ENCODE measurements around the gene LGMN.
"Not testable (repeated sequence)": the region's sequence is repeated elsewhere in the genome, so short reads cannot be mapped to it uniquely, and the experiment has no call there.

LGMN gene

GRCh38 chr14:92780444-92781232 lies 32.2 kb upstream of the LGMN start:
- Histone ChIP-seq H3K9ac (ENCODE audit: low read length) (no peak overlapping the region), H4K91ac (ENCODE audit: low read length) (no peak overlapping the region), H2BK15ac (ENCODE audit: low read depth, poor library complexity, severe bottlenecking) (no peak overlapping the region), H4K8ac (ENCODE audit: low read length) (no peak overlapping the region), H2BK5ac (ENCODE audit: low read depth, low read length, poor library complexity, severe bottlenecking) (no peak overlapping the region), H2BK120ac (ENCODE audit: low read depth, low read length) (no peak overlapping the region), H3K9me3 (ENCODE audit: control insufficient read depth, low read length) (no peaks in the 10 kb centered on the region), H3K4ac (ENCODE audit: low read depth in 1 of 2, low read length in 2 of 2) (peak overlapping the region in 1 of 2 experiments; percentile 6), H3K4me1 (ENCODE audit: control insufficient read depth, insufficient read depth, low read depth, low read length) (peaks cover 2% of the 10 kb centered on the region), H3K27ac (ENCODE audit: low read length, poor library complexity, severe bottlenecking) (no peak overlapping the region), H2BK12ac (ENCODE audit: low read length in 2 of 2) (no peak overlapping the region), H3K36me3 (ENCODE audit: control insufficient read depth in 1 of 2, insufficient read depth in 2 of 2, low read depth in 1 of 2, low read length in 2 of 2) (no peaks in the 10 kb centered on the region), H3K4me2 (ENCODE audit: low read length, poor library complexity, severe bottlenecking) (no peak overlapping the region), H3K27me3 (ENCODE audit: control insufficient read depth in 1 of 2, insufficient read depth in 1 of 2, low read length in 2 of 2) (no peaks in the 10 kb centered on the region), H2AK5ac (ENCODE audit: low read length, severe bottlenecking) (no peak overlapping the region), H3K14ac (ENCODE audit: low read length in 2 of 2) (no peak overlapping the region), H3K4me3 (ENCODE audit: insufficient read depth in 1 of 2, low read depth in 1 of 2, low read length in 2 of 2) (no peak overlapping the region), H3K79me1 (replicated peaks; ENCODE audit: low read length, poor library complexity, severe bottlenecking) (no peaks in the 10 kb centered on the region), H2AFZ (ENCODE audit: low read depth, low read length) (no peak overlapping the region), H3K23ac (ENCODE audit: low read length in 2 of 2) (no peak overlapping the region), H3K18ac (ENCODE audit: low read depth in 1 of 2, low read length in 2 of 2) (no peak overlapping the region)
- DNase-seq = no peak
- 78% methylated on average over 4 of the region's 7 CpGs for WGBS

GRCh38 chr14:92778868-92779565 lies 30.6 kb upstream of the LGMN start:
- not testable (repeated sequence) for H3K9me3 ChIP-seq (ENCODE audit: control insufficient read depth, low read length); H3K18ac ChIP-seq (ENCODE audit: low read depth in 1 of 2, low read length in 2 of 2); H3K14ac ChIP-seq (ENCODE audit: low read length in 2 of 2); H4K8ac ChIP-seq (ENCODE audit: low read length); H3K4me2 ChIP-seq (ENCODE audit: low read length, poor library complexity, severe bottlenecking); H2BK120ac ChIP-seq (ENCODE audit: low read depth, low read length); H4K91ac ChIP-seq (ENCODE audit: low read length); H3K9ac ChIP-seq (ENCODE audit: low read length); H2AK5ac ChIP-seq (ENCODE audit: low read length, severe bottlenecking); H3K4ac ChIP-seq (ENCODE audit: low read depth in 1 of 2, low read length in 2 of 2); H3K27ac ChIP-seq (ENCODE audit: low read length, poor library complexity, severe bottlenecking); H3K36me3 ChIP-seq (ENCODE audit: control insufficient read depth in 1 of 2, insufficient read depth in 2 of 2, low read depth in 1 of 2, low read length in 2 of 2); H3K4me3 ChIP-seq (ENCODE audit: insufficient read depth in 1 of 2, low read depth in 1 of 2, low read length in 2 of 2); DNase-seq; H2BK12ac ChIP-seq (ENCODE audit: low read length in 2 of 2); H2BK5ac ChIP-seq (ENCODE audit: low read depth, low read length, poor library complexity, severe bottlenecking); H3K23ac ChIP-seq (ENCODE audit: low read length in 2 of 2); H3K4me1 ChIP-seq (ENCODE audit: control insufficient read depth, insufficient read depth, low read depth, low read length); H3K27me3 ChIP-seq (ENCODE audit: control insufficient read depth in 1 of 2, insufficient read depth in 1 of 2, low read length in 2 of 2); H3K79me1 ChIP-seq (replicated peaks; ENCODE audit: low read length, poor library complexity, severe bottlenecking); H2BK15ac ChIP-seq (ENCODE audit: low read depth, poor library complexity, severe bottlenecking)
- peak overlapping the region; percentile 51 for H2AFZ ChIP-seq (ENCODE audit: low read depth, low read length)
- 92% methylated on average over 2 of the region's 3 CpGs for WGBS

- H4K8ac ChIP-seq (ENCODE audit: low read length); H2BK120ac ChIP-seq (ENCODE audit: low read depth, low read length); H3K4ac ChIP-seq (ENCODE audit: low read depth in 1 of 2, low read length in 2 of 2); H3K4me2 ChIP-seq (ENCODE audit: low read length, poor library complexity, severe bottlenecking); H3K14ac ChIP-seq (ENCODE audit: low read length in 2 of 2); H2BK15ac ChIP-seq (ENCODE audit: low read depth, poor library complexity, severe bottlenecking); H2BK12ac ChIP-seq (ENCODE audit: low read length in 2 of 2); H2BK5ac ChIP-seq (ENCODE audit: low read depth, low read length, poor library complexity, severe bottlenecking); H3K36me3 ChIP-seq (ENCODE audit: control insufficient read depth in 1 of 2, insufficient read depth in 2 of 2, low read depth in 1 of 2, low read length in 2 of 2); H3K27ac ChIP-seq (ENCODE audit: low read length, poor library complexity, severe bottlenecking); H3K9me3 ChIP-seq (ENCODE audit: control insufficient read depth, low read length); H3K18ac ChIP-seq (ENCODE audit: low read depth in 1 of 2, low read length in 2 of 2); H3K27me3 ChIP-seq (ENCODE audit: control insufficient read depth in 1 of 2, insufficient read depth in 1 of 2, low read length in 2 of 2); H3K9ac ChIP-seq (ENCODE audit: low read length); H2AFZ ChIP-seq (ENCODE audit: low read depth, low read length); H3K23ac ChIP-seq (ENCODE audit: low read length in 2 of 2); H3K79me1 ChIP-seq (replicated peaks; ENCODE audit: low read length, poor library complexity, severe bottlenecking); H3K4me1 ChIP-seq (ENCODE audit: control insufficient read depth, insufficient read depth, low read depth, low read length); H3K4me3 ChIP-seq (ENCODE audit: insufficient read depth in 1 of 2, low read depth in 1 of 2, low read length in 2 of 2); H4K91ac ChIP-seq (ENCODE audit: low read length); H2AK5ac ChIP-seq (ENCODE audit: low read length, severe bottlenecking): not testable (repeated sequence)
- 83% methylated on average over 1 of the region's 2 CpGs for WGBS
- DNase-seq = peak; percentile 44
Observed at GRCh38 chr14:92775292-92775691, 26.9 kb upstream of the LGMN start.

- H3K4me2 ChIP-seq (ENCODE audit: low read length, poor library complexity, severe bottlenecking) = no peak overlapping the region
- no peak overlapping the region for H3K14ac ChIP-seq (ENCODE audit: low read length in 2 of 2)
- H3K23ac ChIP-seq (ENCODE audit: low read length in 2 of 2) = no peak overlapping the region
- DNase-seq = no peak
- no peak overlapping the region for H2BK12ac ChIP-seq (ENCODE audit: low read length in 2 of 2)
- H4K91ac ChIP-seq (ENCODE audit: low read length) = no peak overlapping the region
- no peaks in the 10 kb centered on the region for H3K79me1 ChIP-seq (replicated peaks; ENCODE audit: low read length, poor library complexity, severe bottlenecking)
- no peak overlapping the region for H2BK5ac ChIP-seq (ENCODE audit: low read depth, low read length, poor library complexity, severe bottlenecking)
- no peak overlapping the region for H3K18ac ChIP-seq (ENCODE audit: low read depth in 1 of 2, low read length in 2 of 2)
- H3K27me3 ChIP-seq (ENCODE audit: control insufficient read depth in 1 of 2, insufficient read depth in 1 of 2, low read length in 2 of 2) = peaks cover 0 to 5% of the 10 kb centered on the region in 2 experiments
- no peak overlapping the region for H3K27ac ChIP-seq (ENCODE audit: low read length, poor library complexity, severe bottlenecking)
- H3K36me3 ChIP-seq (ENCODE audit: control insufficient read depth in 1 of 2, insufficient read depth in 2 of 2, low read depth in 1 of 2, low read length in 2 of 2) = no peaks in the 10 kb centered on the region
- no peaks in the 10 kb centered on the region for H3K4me1 ChIP-seq (ENCODE audit: control insufficient read depth, insufficient read depth, low read depth, low read length)
- H3K9me3 ChIP-seq (ENCODE audit: control insufficient read depth, low read length) = no peaks in the 10 kb centered on the region
- WGBS = 93% methylated on average over 7 of the region's 8 CpGs
- H3K4ac ChIP-seq (ENCODE audit: low read depth in 1 of 2, low read length in 2 of 2) = no peak overlapping the region
- no peak overlapping the region for H2BK120ac ChIP-seq (ENCODE audit: low read depth, low read length)
- no peak overlapping the region for H2BK15ac ChIP-seq (ENCODE audit: low read depth, poor library complexity, severe bottlenecking)
- no peak overlapping the region for H4K8ac ChIP-seq (ENCODE audit: low read length)
- no peak overlapping the region for H3K4me3 ChIP-seq (ENCODE audit: insufficient read depth in 1 of 2, low read depth in 1 of 2, low read length in 2 of 2)
- H3K9ac ChIP-seq (ENCODE audit: low read length) = no peak overlapping the region
- H2AFZ ChIP-seq (ENCODE audit: low read depth, low read length) = no peak overlapping the region
- no peak overlapping the region for H2AK5ac ChIP-seq (ENCODE audit: low read length, severe bottlenecking)
Observed at GRCh38 chr14:92774572-92774971, 26.1 kb upstream of the LGMN start.

Data from mesenchymal stem cell (in vitro differentiated cells and primary cell).